PC-9 (cell line): ENCODE data around the gene DDRGK1.

Source experiments
- EZH2 ChIP-seq: fragments of 200-600 bp; sonication (generic); IDR thresholded peaks from 2 replicates; pipeline ENCODE4 v1.8.0; 2017; ENCODE audit warnings: antibody characterized with exemption, low read depth
- TF ChIP-seq, protein P1 (sequence below): fragments of 200-600 bp; sonication (generic); conservative IDR thresholded peaks from 2 replicates; pipeline ENCODE4 v1.6.1; 2017; ENCODE audit warnings: mixed run types, antibody characterized with exemption, mild to moderate bottlenecking, moderate library complexity

GRCh38 chr20:3166913-3167342, 37.6 kb downstream of the DDRGK1 start:
- TF ChIP-seq EZH2: no peak
- TF ChIP-seq, protein P1, sequence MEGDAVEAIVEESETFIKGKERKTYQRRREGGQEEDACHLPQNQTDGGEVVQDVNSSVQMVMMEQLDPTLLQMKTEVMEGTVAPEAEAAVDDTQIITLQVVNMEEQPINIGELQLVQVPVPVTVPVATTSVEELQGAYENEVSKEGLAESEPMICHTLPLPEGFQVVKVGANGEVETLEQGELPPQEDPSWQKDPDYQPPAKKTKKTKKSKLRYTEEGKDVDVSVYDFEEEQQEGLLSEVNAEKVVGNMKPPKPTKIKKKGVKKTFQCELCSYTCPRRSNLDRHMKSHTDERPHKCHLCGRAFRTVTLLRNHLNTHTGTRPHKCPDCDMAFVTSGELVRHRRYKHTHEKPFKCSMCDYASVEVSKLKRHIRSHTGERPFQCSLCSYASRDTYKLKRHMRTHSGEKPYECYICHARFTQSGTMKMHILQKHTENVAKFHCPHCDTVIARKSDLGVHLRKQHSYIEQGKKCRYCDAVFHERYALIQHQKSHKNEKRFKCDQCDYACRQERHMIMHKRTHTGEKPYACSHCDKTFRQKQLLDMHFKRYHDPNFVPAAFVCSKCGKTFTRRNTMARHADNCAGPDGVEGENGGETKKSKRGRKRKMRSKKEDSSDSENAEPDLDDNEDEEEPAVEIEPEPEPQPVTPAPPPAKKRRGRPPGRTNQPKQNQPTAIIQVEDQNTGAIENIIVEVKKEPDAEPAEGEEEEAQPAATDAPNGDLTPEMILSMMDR: no peak
